MM.1S (cell line): ENCODE results near the gene KRTAP22-1.

ENCODE experiments used
- DNase-seq: peaks from one replicate; pipeline ENCODE4 v3.0.0-alpha.2; 2015
- H2AFZ ChIP-seq: fragments of 300-600 bp; sonication (generic); 2 replicates; pipeline ENCODE4 v1.6.0; 2016; ENCODE audit warnings: antibody characterized with exemption, low read length
- H3F3A ChIP-seq: fragments of 300-600 bp; sonication (generic); 2 replicates; pipeline ENCODE4 v1.6.1; 2016; ENCODE audit warnings: mild to moderate bottlenecking, antibody characterized with exemption, low read length, moderate library complexity, mixed read lengths; ENCODE audit not compliant: insufficient read depth
- H3K27ac ChIP-seq: fragments of 300-600 bp; sonication (generic); 2 replicates; pipeline ENCODE4 v1.5.1; 2016; ENCODE audit warnings: mild to moderate bottlenecking, low read length
- H3K27me3 ChIP-seq: fragments of 300-600 bp; sonication (generic); replicated peaks from 2 replicates; pipeline ENCODE4 v1.6.0; 2016; ENCODE audit warnings: low read length; ENCODE audit not compliant: insufficient read depth
- H3K36me3 ChIP-seq: fragments of 300-600 bp; sonication (generic); replicated peaks from 2 replicates; pipeline ENCODE4 v1.6.1; 2016; ENCODE audit warnings: mild to moderate bottlenecking, low read length, mixed read lengths; ENCODE audit not compliant: insufficient read depth
- H3K4me1 ChIP-seq: fragments of 300-600 bp; sonication (generic); 2 replicates; pipeline ENCODE4 v1.6.1; 2016; ENCODE audit warnings: low read length, mixed read lengths
- H3K4me2 ChIP-seq: fragments of 300-600 bp; sonication (generic); 2 replicates; pipeline ENCODE4 v1.6.0; 2016; ENCODE audit warnings: low read depth, low read length
- H3K4me3 ChIP-seq: fragments of 300-600 bp; sonication (generic); 2 replicates; pipeline ENCODE4 v1.5.1; 2016; ENCODE audit warnings: low read length, mixed read lengths
- H3K79me2 ChIP-seq: fragments of 300-600 bp; sonication (generic); 2 replicates; pipeline ENCODE4 v1.6.1; 2016; ENCODE audit warnings: mixed run types, low read length, mixed read lengths
- H3K9ac ChIP-seq: fragments of 300-600 bp; sonication (generic); 2 replicates; pipeline ENCODE4 v1.6.1; 2016; ENCODE audit warnings: low read length, mixed read lengths
- H3K9me2 ChIP-seq: fragments of 300-600 bp; sonication (generic); replicated peaks from 2 replicates; pipeline ENCODE4 v1.6.1; 2016; ENCODE audit warnings: mild to moderate bottlenecking, low read length, mixed read lengths; ENCODE audit not compliant: insufficient read depth
- H3K9me3 ChIP-seq: fragments of 300-600 bp; sonication (generic); replicated peaks from 2 replicates; pipeline ENCODE4 v1.6.1; 2016; ENCODE audit warnings: mild to moderate bottlenecking, low read length, mixed read lengths; ENCODE audit not compliant: insufficient read depth
- H4K20me1 ChIP-seq: fragments of 300-600 bp; sonication (generic); 2 replicates; pipeline ENCODE4 v1.6.1; 2016; ENCODE audit warnings: mild to moderate bottlenecking, low read length, moderate library complexity, mixed read lengths; ENCODE audit not compliant: insufficient read depth
- EZH2 ChIP-seq: fragments of 300-600 bp; sonication (generic); optimal IDR thresholded peaks from 2 replicates; pipeline ENCODE3; 2017; ENCODE audit warnings: low read depth, mild to moderate bottlenecking, antibody characterized with exemption, low read length, mixed read lengths
- EZH2phosphoT487 ChIP-seq: fragments of 300-600 bp; sonication (generic); IDR thresholded peaks from 2 replicates; pipeline ENCODE4 v1.6.1; 2018; ENCODE audit warnings: antibody characterized with exemption, low read length
- TF ChIP-seq, protein P1 (sequence below): fragments of 300-600 bp; sonication (generic); IDR thresholded peaks from 2 replicates; pipeline ENCODE4 v1.5.1; 2016; ENCODE audit warnings: antibody characterized with exemption, low read length, mixed read lengths

The KRTAP22-1 gene

DNA sequence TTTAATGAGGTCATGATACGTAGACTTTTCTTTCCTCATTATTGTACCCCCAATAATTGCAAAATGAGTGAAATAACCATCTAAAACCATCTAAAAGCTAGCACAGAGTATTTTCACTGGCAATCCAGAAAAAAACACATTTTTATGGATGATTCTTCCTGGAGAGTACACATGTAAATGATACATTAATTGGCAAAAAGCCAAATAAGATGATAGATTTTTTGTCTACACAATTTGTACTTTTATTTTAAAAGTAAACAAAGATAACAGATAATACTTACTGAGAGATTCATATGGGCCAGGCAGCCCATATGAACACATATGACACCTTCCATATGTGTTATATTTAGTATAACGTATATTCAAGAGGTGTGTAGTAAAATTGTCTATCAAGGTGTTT, 37.3 kb upstream of the KRTAP22-1 start:
- H3K79me2 ChIP-seq = no peaks in the 10 kb centered on the region
- no peak overlapping the region for H3K4me3 ChIP-seq
- no peaks in the 10 kb centered on the region for H4K20me1 ChIP-seq
- H2AFZ ChIP-seq = no peak overlapping the region
- no peaks in the 10 kb centered on the region for H3K27me3 ChIP-seq
- H3K9ac ChIP-seq = no peak overlapping the region
- H3K36me3 ChIP-seq = no peaks in the 10 kb centered on the region
- H3F3A ChIP-seq = no peaks in the 10 kb centered on the region
- no peaks in the 10 kb centered on the region for H3K4me1 ChIP-seq
- DNase-seq = no peak
- H3K9me3 ChIP-seq = no peaks in the 10 kb centered on the region
- H3K27ac ChIP-seq = no peak overlapping the region
- no peaks in the 10 kb centered on the region for H3K9me2 ChIP-seq
- H3K4me2 ChIP-seq = no peak overlapping the region
- TF ChIP-seq EZH2phosphoT487 (no peak), EZH2 (no peak)
- TF ChIP-seq, protein P1, sequence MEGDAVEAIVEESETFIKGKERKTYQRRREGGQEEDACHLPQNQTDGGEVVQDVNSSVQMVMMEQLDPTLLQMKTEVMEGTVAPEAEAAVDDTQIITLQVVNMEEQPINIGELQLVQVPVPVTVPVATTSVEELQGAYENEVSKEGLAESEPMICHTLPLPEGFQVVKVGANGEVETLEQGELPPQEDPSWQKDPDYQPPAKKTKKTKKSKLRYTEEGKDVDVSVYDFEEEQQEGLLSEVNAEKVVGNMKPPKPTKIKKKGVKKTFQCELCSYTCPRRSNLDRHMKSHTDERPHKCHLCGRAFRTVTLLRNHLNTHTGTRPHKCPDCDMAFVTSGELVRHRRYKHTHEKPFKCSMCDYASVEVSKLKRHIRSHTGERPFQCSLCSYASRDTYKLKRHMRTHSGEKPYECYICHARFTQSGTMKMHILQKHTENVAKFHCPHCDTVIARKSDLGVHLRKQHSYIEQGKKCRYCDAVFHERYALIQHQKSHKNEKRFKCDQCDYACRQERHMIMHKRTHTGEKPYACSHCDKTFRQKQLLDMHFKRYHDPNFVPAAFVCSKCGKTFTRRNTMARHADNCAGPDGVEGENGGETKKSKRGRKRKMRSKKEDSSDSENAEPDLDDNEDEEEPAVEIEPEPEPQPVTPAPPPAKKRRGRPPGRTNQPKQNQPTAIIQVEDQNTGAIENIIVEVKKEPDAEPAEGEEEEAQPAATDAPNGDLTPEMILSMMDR = no peak

DNA sequence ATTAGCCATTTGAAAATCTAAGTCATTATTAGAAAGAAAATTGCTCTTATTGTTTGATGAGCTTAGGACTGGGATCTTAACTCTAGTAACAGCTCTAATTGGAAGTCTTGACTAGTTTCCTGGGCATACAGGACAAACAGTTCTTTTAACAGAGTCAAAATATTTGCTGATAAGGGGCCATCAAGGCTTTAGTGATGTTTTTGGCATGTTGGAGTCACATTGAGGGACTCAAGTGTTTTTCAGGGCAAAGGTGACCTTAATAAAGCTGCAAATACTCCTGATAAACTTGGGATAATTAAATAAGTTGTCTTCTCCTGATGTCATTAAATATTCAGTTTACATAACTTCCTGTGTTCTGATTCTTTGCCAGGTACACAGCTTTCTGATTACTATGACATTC, 33.3 kb upstream of the KRTAP22-1 start:
- Histone ChIP-seq H3K27me3 (no peaks in the 10 kb centered on the region), H3K9me3 (no peaks in the 10 kb centered on the region), H4K20me1 (no peaks in the 10 kb centered on the region), H3F3A (no peaks in the 10 kb centered on the region), H3K4me3 (no peak overlapping the region), H3K36me3 (no peaks in the 10 kb centered on the region), H3K27ac (no peak overlapping the region), H3K4me1 (no peaks in the 10 kb centered on the region), H3K9ac (no peak overlapping the region), H3K9me2 (no peaks in the 10 kb centered on the region), H3K4me2 (no peak overlapping the region), H2AFZ (no peak overlapping the region), H3K79me2 (no peaks in the 10 kb centered on the region)
- DNase-seq = no peak
- TF ChIP-seq EZH2phosphoT487 (no peak), EZH2 (no peak)
- TF ChIP-seq, protein P1 = no peak

DNA sequence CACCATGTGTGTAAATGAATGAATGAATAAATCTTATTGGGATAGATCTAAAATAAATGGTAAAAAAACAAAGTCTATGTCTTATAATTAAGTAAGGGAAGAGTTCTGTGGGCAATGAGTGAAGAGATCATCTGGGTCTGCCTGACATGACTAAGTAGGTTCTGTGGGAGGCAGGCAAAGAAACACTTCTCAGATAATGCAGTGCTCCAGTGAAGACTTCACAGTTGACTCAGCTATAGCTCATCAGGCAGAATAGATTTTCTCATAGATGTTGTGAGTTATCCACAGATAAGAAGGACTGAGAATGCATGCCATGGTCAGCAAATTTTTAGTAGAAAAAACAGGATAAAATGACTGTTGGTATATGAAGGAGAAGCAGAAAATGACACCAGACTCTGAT, 23.1 kb upstream of the KRTAP22-1 start:
- no peaks in the 10 kb centered on the region for H4K20me1 ChIP-seq
- H3K4me1 ChIP-seq = no peaks in the 10 kb centered on the region
- no peaks in the 10 kb centered on the region for H3K27me3 ChIP-seq
- TF ChIP-seq, protein P1 = no peak
- no peak for TF ChIP-seq EZH2
- TF ChIP-seq EZH2phosphoT487 = no peak
- no peak for DNase-seq
- H3K4me3 ChIP-seq = no peak overlapping the region
- H3K9ac ChIP-seq = no peak overlapping the region
- H3K9me2 ChIP-seq = no peaks in the 10 kb centered on the region
- H2AFZ ChIP-seq = no peak overlapping the region
- no peaks in the 10 kb centered on the region for H3K9me3 ChIP-seq
- no peaks in the 10 kb centered on the region for H3F3A ChIP-seq
- H3K27ac ChIP-seq = no peak overlapping the region
- H3K79me2 ChIP-seq = no peaks in the 10 kb centered on the region
- no peak overlapping the region for H3K4me2 ChIP-seq
- H3K36me3 ChIP-seq = no peaks in the 10 kb centered on the region

DNA sequence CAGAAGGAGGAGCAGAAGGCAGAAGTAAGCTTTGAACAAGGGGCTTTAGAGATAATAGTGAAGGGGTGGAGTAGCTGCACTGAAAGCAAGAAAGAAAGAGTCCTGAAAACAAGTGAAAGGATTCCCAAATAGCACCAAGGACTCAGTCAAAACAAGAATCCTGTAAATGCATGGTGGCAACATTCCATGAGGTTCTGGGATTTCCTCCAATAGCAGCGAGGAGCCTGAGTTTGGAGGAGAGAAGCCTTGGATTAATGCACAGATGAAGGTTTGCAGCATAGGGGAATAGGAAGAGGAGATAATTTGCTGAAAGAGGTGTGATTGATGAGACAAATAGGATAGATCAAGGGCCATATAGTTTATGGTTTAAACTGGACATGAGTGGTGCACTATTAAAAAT, 21.5 kb upstream of the KRTAP22-1 start:
- TF ChIP-seq, protein P1 = no peak
- TF ChIP-seq EZH2 (no peak), EZH2phosphoT487 (no peak)
- Histone ChIP-seq H3K4me1 (no peaks in the 10 kb centered on the region), H3K4me3 (no peak overlapping the region), H3K9ac (no peak overlapping the region), H3K27ac (no peak overlapping the region), H3K9me3 (no peaks in the 10 kb centered on the region), H3K4me2 (no peak overlapping the region), H3F3A (no peaks in the 10 kb centered on the region), H2AFZ (no peak overlapping the region), H3K27me3 (no peaks in the 10 kb centered on the region), H3K36me3 (no peaks in the 10 kb centered on the region), H3K9me2 (no peaks in the 10 kb centered on the region), H4K20me1 (no peaks in the 10 kb centered on the region), H3K79me2 (no peaks in the 10 kb centered on the region)
- DNase-seq = no peak
